Endothelial cell of umbilical vein (primary cell): ENCODE measurements around the gene TOP3B. TPM values are rescaled to one million over a fixed set of nuclear protein-coding genes. Genes with fewer than 3 reads are reported as not detected.

Experiments used
- BruUV-seq: library from RNA; stranded (reverse); fragments of 400-500 nt; replicated peaks from 2 replicates; lab custom pipeline; 2021; lab: Mats Ljungman, UMichigan
- CTCF ChIA-PET: fragments of 300-600, 350-600 bp; sonication (Branson Sonifier 250); formaldehyde crosslinking; loops from one replicate; lab custom pipeline; 2021; ENCODE audit warnings: antibody characterized with exemption, inconsistent platforms; lab: Charles Lee
- POLR2A ChIA-PET: fragments of 300-600, 350-600 bp; sonication (Branson Sonifier 250); formaldehyde crosslinking; loops from one replicate; lab custom pipeline; 2021; ENCODE audit warnings: antibody characterized with exemption, inconsistent platforms; lab: Charles Lee
- DNase-seq: peaks from one replicate; pipeline ENCODE4 v3.0.0-alpha.2; 2011; ENCODE audit warnings: low read depth, low spot score
- FAIRE-seq: peaks from 2 replicates; lab custom pipeline; 2011; peaks lifted over from hg19 to GRCh38; lab: Jason Lieb, UNC
- H2AFZ ChIP-seq: 2 replicates; pipeline ENCODE4 v1.6.0; 2012; ENCODE audit warnings: low read depth, low read length, control low read depth, inconsistent platforms
- H3K27ac ChIP-seq: 2 replicates; pipeline ENCODE4 v1.5.1; 2011; ENCODE audit warnings: low read depth, mild to moderate bottlenecking, control low read depth, low read length, moderate library complexity; ENCODE audit not compliant: insufficient read depth
- H3K27me3 ChIP-seq, 2 experiments: 2 replicates each; pipeline versions ENCODE4 v1.6.0 to v1.6.1; 2011; ENCODE audit warnings: low read length in 2 of 2, mixed read lengths in 1 of 2; ENCODE audit not compliant: control insufficient read depth in 2 of 2, insufficient read depth in 2 of 2
- H3K36me3 ChIP-seq, 2 experiments: 2 replicates in 1 of 2; 3 replicates in 1 of 2; pipeline ENCODE4 v1.5.1; 2011; ENCODE audit warnings: low read length in 2 of 2, mild to moderate bottlenecking in 1 of 2, moderate library complexity in 1 of 2; ENCODE audit not compliant: control insufficient read depth in 2 of 2, insufficient read depth in 2 of 2; ENCODE audit errors: extremely low read depth in 1 of 2
- H3K4me1 ChIP-seq: 3 replicates; pipeline ENCODE4 v1.5.1; 2011; ENCODE audit warnings: mild to moderate bottlenecking, low read length; ENCODE audit not compliant: control insufficient read depth, insufficient read depth; ENCODE audit errors: extremely low read depth
- H3K4me2 ChIP-seq: 2 replicates; pipeline ENCODE4 v1.6.1; 2011; ENCODE audit warnings: low read length, control low read depth, mixed read lengths; ENCODE audit not compliant: insufficient read depth
- H3K4me3 ChIP-seq, 3 experiments: fragments of 200-600 bp in 1 of 3; sonication (generic), shearing (Covaris generic) in 1 of 3; replicated peaks in 1 of 3; 2 replicates each; pipeline ENCODE4 v1.5.1; 2011 to 2016; ENCODE audit warnings: control low read depth in 3 of 3, low read length in 3 of 3, mild to moderate bottlenecking in 2 of 3, inconsistent platforms in 1 of 3, low read depth in 1 of 3, moderate library complexity in 1 of 3; ENCODE audit not compliant: insufficient read depth in 1 of 3
- H3K79me2 ChIP-seq: 2 replicates; pipeline ENCODE4 v1.6.0; 2012; ENCODE audit warnings: low read length, inconsistent platforms; ENCODE audit not compliant: control insufficient read depth, insufficient read depth
- H3K9ac ChIP-seq: replicated peaks from 2 replicates; pipeline ENCODE3; 2011; ENCODE audit warnings: low read length, control low read depth; ENCODE audit not compliant: insufficient read depth; ENCODE audit errors: extremely low read depth
- H3K9me1 ChIP-seq: replicated peaks from 3 replicates; pipeline ENCODE4 v1.6.0; 2011; ENCODE audit warnings: mild to moderate bottlenecking, low read length; ENCODE audit not compliant: control insufficient read depth, insufficient read depth; ENCODE audit errors: extremely low read depth
- H3K9me3 ChIP-seq: replicated peaks from 2 replicates; pipeline ENCODE4 v1.5.1; 2012; ENCODE audit warnings: low read length, inconsistent platforms; ENCODE audit not compliant: control insufficient read depth, insufficient read depth
- H4K20me1 ChIP-seq: replicated peaks from 2 replicates; pipeline ENCODE3; 2011; ENCODE audit warnings: mild to moderate bottlenecking, low read length; ENCODE audit not compliant: control insufficient read depth, insufficient read depth; ENCODE audit errors: extremely low read depth
- EZH2 ChIP-seq: IDR thresholded peaks from 2 replicates; pipeline ENCODE4 v1.6.1; 2012; ENCODE audit warnings: borderline replicate concordance, low read depth, mild to moderate bottlenecking, moderate library complexity, low read length, inconsistent platforms; ENCODE audit not compliant: severe bottlenecking
- FOS ChIP-seq: IDR thresholded peaks from 2 replicates; pipeline ENCODE4 v1.6.1; 2011; ENCODE audit warnings: mild to moderate bottlenecking, low read length, moderate library complexity, borderline replicate concordance; ENCODE audit not compliant: insufficient read depth
- GATA2 ChIP-seq: IDR thresholded peaks from 2 replicates; pipeline ENCODE4 v1.7.0; 2011; ENCODE audit warnings: low read depth, mild to moderate bottlenecking, moderate library complexity, mixed read lengths, low read length; ENCODE audit not compliant: insufficient read length, insufficient read depth
- JUN ChIP-seq: IDR thresholded peaks from 2 replicates; pipeline ENCODE4 v1.6.1; 2011; ENCODE audit warnings: borderline replicate concordance, low read depth; ENCODE audit not compliant: insufficient read length, insufficient read depth
- MYC ChIP-seq: IDR thresholded peaks from one replicate; pipeline ENCODE4 v1.6.1; 2011; ENCODE audit warnings: mild to moderate bottlenecking, low read depth, low read length
- POLR2A ChIP-seq: IDR thresholded peaks from 2 replicates; pipeline ENCODE4 v1.6.1; 2012; ENCODE audit warnings: low read depth, mild to moderate bottlenecking, control low read depth, low read length
- POLR2AphosphoS5 ChIP-seq: IDR thresholded peaks from 2 replicates; pipeline ENCODE4 v1.6.1; 2012; ENCODE audit warnings: low read depth, mild to moderate bottlenecking, control low read depth, low read length, moderate library complexity; ENCODE audit not compliant: insufficient read depth
- dilution Hi-C: fragments of 300-500 bp; cut with MboI; formaldehyde crosslinking; loops from one replicate; pipeline ENCODE4 v1.15.0; 2019; ENCODE audit warnings: low sequenced_read_pairs; ENCODE audit not compliant: extremely low pct_ligation_motif_present
- intact Hi-C: fragments of 100-400 bp; cut with micrococcal nuclease; formaldehyde crosslinking; loops from one replicate; pipeline ENCODE4 v1.10.0; 2022
- polyA plus RNA-seq, 4 experiments: library from polyadenylated mRNA; depleted of rRNA in 3 of 4; stranded (reverse) in 3 of 4; unstranded in 1 of 4; fragments of >200 nt; gene quantifications; 2 replicates each; pipeline versions ENCODE4 v1.2.1 to v1.2.3, GENCODE V29; 2011 to 2012; ENCODE audit warnings: missing spikeins in 1 of 4
- total RNA-seq: library from RNA; stranded (reverse); gene quantifications from 2 replicates; pipeline ENCODE4 v1.2.3, GENCODE V29; 2021
- TF ChIP-seq, protein P1 (sequence below): IDR thresholded peaks from 2 replicates; pipeline ENCODE4 v1.6.1; 2011; ENCODE audit not compliant: insufficient read depth, insufficient read length
- TF ChIP-seq, protein P2 (sequence below), 2 donors: IDR thresholded peaks; 1 replicate in 1 of 2; 2 replicates in 1 of 2; pipeline ENCODE4 v1.5.1; 2011; ENCODE audit warnings: low read length in 2 of 2, mild to moderate bottlenecking in 2 of 2, moderate library complexity in 2 of 2, control low read depth in 1 of 2, inconsistent platforms in 1 of 2, low read depth in 1 of 2; ENCODE audit not compliant: insufficient read depth in 1 of 2; ENCODE audit errors: extremely low read depth in 1 of 2

TOP3B gene
- total and polyA plus RNA-seq, 2 donors (not counting 3 experiments of a cell fraction or from before 2014, with no cell fraction given) = 25.2 to 56.5 TPM

DNA sequence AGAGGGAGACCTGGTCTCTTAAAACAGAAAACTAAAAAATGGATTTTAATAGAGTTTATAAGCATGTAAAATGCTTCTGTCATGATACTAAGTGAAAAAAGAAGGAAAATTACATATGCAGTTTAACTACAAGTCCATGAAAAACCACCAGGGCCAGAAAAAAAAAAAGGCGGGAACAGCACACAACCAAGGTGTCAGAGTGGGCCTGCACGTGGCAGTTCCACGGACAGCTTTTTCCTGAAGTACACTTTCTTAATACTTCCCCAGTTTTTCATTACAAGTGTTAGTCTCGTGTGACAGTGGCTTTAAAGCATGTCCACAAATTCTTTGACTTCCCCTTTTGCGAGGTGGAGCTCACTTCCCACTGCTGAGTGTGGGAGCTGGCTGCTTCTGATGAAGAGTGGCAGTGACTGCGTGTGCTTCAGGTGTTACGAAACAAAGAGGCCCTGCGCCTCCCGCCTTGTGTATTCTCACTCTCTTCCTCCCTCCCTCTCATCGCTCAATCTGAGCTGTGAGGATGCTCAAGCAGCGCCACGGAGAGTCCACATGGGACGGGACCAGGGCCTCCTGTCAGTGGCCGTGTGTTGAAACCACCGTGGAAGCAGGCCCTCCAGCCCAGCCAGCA lies 46.3 kb downstream of the TOP3B start:
- no peak for FAIRE-seq
- dilution Hi-C loops (loop anchor here (10.0 to 25.0 kb wide), 3 partner anchors 81 to 224 kb away; no protein-coding TSS in a partner anchor), intact Hi-C loops (loop anchor here (5.0 kb wide), 1 partner anchor 46 kb away; the partner anchor contains the start of gene TOP3B)
- H3K27ac ChIP-seq = no peak overlapping the region
- H3K79me2 ChIP-seq = peaks cover 46% of the 10 kb centered on the region
- CTCF ChIA-PET = interaction anchor here (3.5 to 13.1 kb wide), 3 partner anchors 14 to 222 kb away, joined by 26 to 292 read pairs (median 27); partner anchors contain the start of gene PPM1F
- BruUV-seq = no TSS peak
- no peaks in the 10 kb centered on the region for H4K20me1 ChIP-seq
- no peak overlapping the region for H2AFZ ChIP-seq
- POLR2A ChIA-PET = interaction anchor here (0.6 kb wide), 1 partner anchor 228 kb away, joined by 4 read pairs; no protein-coding TSS in a partner anchor
- no peak for TF ChIP-seq JUN
- TF ChIP-seq, protein P1, sequence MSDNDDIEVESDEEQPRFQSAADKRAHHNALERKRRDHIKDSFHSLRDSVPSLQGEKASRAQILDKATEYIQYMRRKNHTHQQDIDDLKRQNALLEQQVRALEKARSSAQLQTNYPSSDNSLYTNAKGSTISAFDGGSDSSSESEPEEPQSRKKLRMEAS = no peak
- DNase-seq = no peak
- H3K9ac ChIP-seq = no peak overlapping the region
- H3K27me3 ChIP-seq = no peaks in the 10 kb centered on the region
- H3K9me1 ChIP-seq = no peaks in the 10 kb centered on the region
- peaks cover 21 to 39% of the 10 kb centered on the region in 2 experiments for H3K36me3 ChIP-seq
- H3K9me3 ChIP-seq = no peaks in the 10 kb centered on the region
- H3K4me2 ChIP-seq = no peak overlapping the region
- no peak overlapping the region for H3K4me3 ChIP-seq
- peaks cover 44% of the 10 kb centered on the region for H3K4me1 ChIP-seq

DNA sequence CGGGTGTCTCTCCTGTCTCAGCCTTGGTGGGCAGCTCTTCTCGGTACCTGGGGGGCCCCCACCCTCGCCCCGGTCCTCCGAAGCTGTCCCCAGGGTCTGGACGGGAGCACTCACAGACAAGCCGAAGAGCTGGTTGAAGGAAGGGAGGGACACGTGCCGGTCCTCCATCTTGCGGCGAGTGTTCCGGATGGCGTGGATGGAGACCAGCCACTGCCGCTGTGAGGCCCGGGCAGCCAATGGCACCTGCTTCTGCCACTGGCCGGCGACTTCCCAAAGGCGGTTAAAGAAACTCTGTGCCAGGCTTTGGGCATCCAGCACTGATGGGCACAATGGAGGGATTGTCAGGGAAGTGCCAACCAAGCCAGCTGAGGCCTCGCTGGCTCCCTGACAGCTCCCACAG lies 48.7 kb downstream of the TOP3B start:
- intact Hi-C loops = no loop called here
- Histone ChIP-seq H3K79me2 (peaks cover 37% of the 10 kb centered on the region), H3K27me3 (no peaks in the 10 kb centered on the region), H3K9ac (no peak overlapping the region), H3K9me1 (no peaks in the 10 kb centered on the region), H3K27ac (no peak overlapping the region), H2AFZ (no peak overlapping the region), H4K20me1 (no peaks in the 10 kb centered on the region), H3K9me3 (no peaks in the 10 kb centered on the region), H3K4me3 (no peak overlapping the region), H3K36me3 (peaks cover 43 to 58% of the 10 kb centered on the region in 2 experiments), H3K4me2 (no peak overlapping the region), H3K4me1 (peaks cover 21% of the 10 kb centered on the region)
- DNase-seq = no peak
- POLR2A ChIA-PET = no interaction called here
- no TSS peak for BruUV-seq
- dilution Hi-C loops = loop anchor here (10.0 to 25.0 kb wide), 3 partner anchors 79 to 222 kb away; no protein-coding TSS in a partner anchor
- no peak for FAIRE-seq
- no peak for TF ChIP-seq FOS
- no peak for TF ChIP-seq GATA2
- TF ChIP-seq POLR2A = no peak
- TF ChIP-seq EZH2 = no peak
- TF ChIP-seq JUN = no peak
- TF ChIP-seq, protein P1 = no peak
- TF ChIP-seq, protein P2, sequence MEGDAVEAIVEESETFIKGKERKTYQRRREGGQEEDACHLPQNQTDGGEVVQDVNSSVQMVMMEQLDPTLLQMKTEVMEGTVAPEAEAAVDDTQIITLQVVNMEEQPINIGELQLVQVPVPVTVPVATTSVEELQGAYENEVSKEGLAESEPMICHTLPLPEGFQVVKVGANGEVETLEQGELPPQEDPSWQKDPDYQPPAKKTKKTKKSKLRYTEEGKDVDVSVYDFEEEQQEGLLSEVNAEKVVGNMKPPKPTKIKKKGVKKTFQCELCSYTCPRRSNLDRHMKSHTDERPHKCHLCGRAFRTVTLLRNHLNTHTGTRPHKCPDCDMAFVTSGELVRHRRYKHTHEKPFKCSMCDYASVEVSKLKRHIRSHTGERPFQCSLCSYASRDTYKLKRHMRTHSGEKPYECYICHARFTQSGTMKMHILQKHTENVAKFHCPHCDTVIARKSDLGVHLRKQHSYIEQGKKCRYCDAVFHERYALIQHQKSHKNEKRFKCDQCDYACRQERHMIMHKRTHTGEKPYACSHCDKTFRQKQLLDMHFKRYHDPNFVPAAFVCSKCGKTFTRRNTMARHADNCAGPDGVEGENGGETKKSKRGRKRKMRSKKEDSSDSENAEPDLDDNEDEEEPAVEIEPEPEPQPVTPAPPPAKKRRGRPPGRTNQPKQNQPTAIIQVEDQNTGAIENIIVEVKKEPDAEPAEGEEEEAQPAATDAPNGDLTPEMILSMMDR (IDR thresholded peaks at IDR 0.05; ENCODE audit: extremely low read depth in 1 of 2, insufficient read depth in 1 of 2, low read depth in 1 of 2, low read length in 2 of 2) = no peak
- no peak for TF ChIP-seq POLR2AphosphoS5
- no peak for TF ChIP-seq MYC
- CTCF ChIA-PET = interaction anchor here (13.1 kb wide), 1 partner anchor 17 kb away, joined by 292 read pairs; the partner anchor contains the start of gene PPM1F
